HG02610 (cell line): ENCODE results near the gene GSTM5.
"Not testable (repeated sequence)": the region's sequence is repeated elsewhere in the genome, so short reads cannot be mapped to it uniquely, and the experiment has no call there.

ENCODE experiments used
- ATAC-seq: cut with Tn5 transposase; IDR thresholded peaks from one replicate; pipeline ENCODE4 v1.9.1; 2021; ENCODE audit warnings: mild to moderate bottlenecking, moderate library complexity; ENCODE audit not compliant: unreplicated experiment

The GSTM5 gene

GRCh38 chr1:109711593-109712320, at the start of gene GSTM5:
GSTM5 (plus strand) TSS chr1:109712251; CDS start chr1:109712313, 62 bp downstream.
- not testable (repeated sequence) for ATAC-seq

GRCh38 chr1:109664671-109665070, 47.4 kb upstream of the GSTM5 start:
- ATAC-seq: no peak

GRCh38 chr1:109667452-109668122, 44.5 kb upstream of the GSTM5 start, which contains the start of gene GSTM2:
GSTM2 (plus strand) TSS chr1:109668057; CDS start chr1:109668116, 59 bp downstream.
- peak; percentile 95 for ATAC-seq

GRCh38 chr1:109668123-109668775, 43.8 kb upstream of the GSTM5 start:
- peak; percentile 14 for ATAC-seq

- no peak for ATAC-seq
These were observed 42.7 kb upstream of the GSTM5 start for GRCh38 chr1:109669246-109669948.

DNA sequence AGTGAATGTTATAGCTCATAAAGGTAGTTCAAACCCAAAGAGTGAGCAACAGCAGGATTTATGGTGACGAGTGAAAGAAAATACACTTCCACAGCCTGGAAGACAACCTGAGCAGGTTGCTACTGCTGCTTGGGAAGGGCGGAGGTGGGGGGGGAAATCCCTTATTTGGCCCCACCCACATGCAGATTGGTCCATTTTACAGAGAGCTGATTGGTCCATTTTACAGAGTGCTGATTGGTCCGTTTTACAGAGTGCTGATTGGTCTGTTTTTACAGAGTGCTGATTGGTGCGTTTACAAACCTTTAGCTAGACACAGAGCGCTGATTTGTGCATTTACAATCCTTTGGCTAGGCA, 42.1 kb upstream of the GSTM5 start:
- not testable (repeated sequence) for ATAC-seq

DNA sequence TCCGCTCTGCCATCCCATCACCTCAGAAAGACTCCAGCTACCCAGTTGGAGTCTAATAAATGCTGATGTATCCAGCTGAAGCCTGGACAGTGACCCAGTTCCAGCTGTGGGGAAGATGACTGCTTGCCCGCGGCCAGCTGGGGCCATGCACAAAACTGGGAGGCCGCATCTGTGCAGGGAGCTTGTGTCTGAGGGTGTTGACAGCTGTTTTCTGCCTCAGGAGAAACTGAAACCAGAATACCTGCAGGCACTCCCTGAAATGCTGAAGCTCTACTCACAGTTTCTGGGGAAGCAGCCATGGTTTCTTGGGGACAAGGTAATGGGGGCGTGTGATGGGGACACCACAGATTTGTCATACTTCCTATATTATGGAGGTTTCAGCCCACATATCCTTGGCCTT, 41.0 kb upstream of the GSTM5 start:
- no peak for ATAC-seq

DNA sequence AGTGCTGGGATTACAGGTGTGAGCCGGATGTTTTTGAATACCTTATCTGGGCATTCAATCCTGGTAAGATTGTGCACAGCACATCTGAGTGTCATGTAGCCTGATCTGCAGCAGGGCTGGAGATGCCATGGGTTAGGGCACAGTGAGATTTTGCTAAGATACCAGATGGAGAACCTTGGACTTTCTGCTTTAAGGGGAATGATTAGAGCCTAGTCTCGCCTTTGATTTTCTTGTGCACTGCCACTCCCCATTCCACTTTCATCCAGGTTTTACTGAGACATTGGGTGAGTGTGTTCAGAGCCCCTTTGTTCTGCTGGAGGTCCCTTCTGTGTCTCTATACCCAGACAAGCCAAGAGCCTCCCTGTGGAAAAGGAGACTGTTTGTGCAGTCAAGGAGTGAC, 38.2 kb upstream of the GSTM5 start:
- not testable (repeated sequence) for ATAC-seq

GRCh38 chr1:109676683-109677381, 35.2 kb upstream of the GSTM5 start:
- ATAC-seq: not testable (repeated sequence)

- ATAC-seq: no peak
These were observed 34.6 kb upstream of the GSTM5 start for GRCh38 chr1:109677459-109677858.

- not testable (repeated sequence) for ATAC-seq
These were observed 33.4 kb upstream of the GSTM5 start for GRCh38 chr1:109678637-109679036.

DNA sequence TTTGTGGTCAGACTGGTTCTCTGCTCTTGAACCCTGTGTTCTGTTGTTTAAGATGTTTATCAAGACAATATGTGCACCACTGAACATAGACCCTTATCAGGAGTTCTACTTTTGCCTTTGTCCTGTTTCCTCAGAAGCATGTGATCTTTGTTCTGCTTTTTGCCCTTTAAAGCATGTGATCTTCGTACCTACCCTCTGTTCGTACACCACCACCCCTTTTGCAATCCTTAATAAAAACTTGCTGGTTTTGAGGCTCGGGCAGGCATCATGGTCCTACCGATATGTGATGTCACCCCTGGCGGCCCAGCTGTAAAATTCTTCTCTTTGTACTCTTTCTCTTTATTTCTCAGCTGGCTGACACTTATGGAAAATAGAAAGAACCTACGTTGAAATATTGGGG, 27.3 kb upstream of the GSTM5 start:
- not testable (repeated sequence) for ATAC-seq

DNA sequence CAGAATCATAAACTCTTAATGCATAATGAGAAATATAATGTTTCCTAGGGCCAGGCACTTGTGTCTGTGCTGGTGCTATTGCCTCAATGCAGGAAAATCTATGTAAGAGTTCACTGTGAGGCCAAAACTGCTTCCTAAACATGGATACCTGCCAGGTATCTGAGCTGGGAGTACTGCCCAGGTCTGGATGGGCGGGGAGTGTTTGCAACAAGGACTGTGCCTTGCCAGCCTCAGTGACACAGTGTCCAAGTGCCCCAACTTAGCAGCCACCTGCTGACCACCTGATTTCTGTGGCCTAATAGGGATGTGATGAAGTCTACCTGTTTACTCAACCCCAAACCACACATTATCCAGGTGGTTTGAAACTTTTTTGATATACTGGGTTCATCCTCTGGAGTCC, 26.7 kb upstream of the GSTM5 start:
- not testable (repeated sequence) for ATAC-seq

GRCh38 chr1:109685890-109686289, 26.2 kb upstream of the GSTM5 start:
- not testable (repeated sequence) for ATAC-seq

DNA sequence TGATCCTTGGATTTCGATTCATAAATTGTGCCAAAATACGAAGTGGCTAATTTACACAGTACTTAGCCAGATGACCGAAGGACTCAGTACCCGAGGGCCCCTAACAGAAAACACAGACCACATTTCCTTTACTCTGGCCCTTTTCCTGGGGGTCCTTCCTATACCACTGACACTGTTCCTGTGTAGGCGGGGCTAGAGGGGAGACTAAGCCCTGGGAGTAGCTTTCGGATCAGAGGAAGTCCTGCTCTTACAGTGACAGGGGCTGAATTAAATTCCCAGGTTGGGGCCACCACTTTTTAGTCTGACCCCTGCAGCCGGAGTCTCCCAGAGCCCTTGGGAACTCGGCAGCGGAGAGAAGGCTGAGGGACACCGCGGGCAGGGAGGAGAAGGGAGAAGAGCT, 24.9 kb upstream of the GSTM5 start:
- ATAC-seq: peak; percentile 13

- peak; percentile 96 for ATAC-seq
These were observed 24.2 kb upstream of the GSTM5 start, which contains the start of gene GSTM1 for GRCh38 chr1:109687641-109688499. GSTM1 (plus strand) TSS chr1:109687817; CDS start chr1:109687874, 57 bp downstream.

GRCh38 chr1:109689844-109690405, 22.1 kb upstream of the GSTM5 start:
- no peak for ATAC-seq

DNA sequence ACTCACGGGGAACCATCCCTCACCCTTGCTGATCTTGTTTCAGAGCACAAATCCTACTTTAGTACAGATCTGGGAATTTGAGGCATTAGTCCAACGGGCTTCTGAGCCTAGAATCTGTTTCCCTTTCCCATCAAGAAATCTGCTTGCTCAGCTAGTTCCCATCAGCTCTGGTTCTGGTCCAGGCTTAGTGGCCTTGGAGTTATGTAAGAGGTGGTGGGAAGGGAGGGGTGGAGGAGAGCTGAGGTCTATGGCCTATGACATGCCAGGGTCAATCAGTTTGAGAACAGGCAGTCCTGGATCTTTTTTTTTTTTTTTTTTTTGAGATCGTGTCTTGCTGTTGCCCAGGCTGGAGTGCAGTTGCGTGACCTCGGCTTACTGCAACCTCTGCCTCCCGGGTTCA, 20.3 kb upstream of the GSTM5 start:
- ATAC-seq: no peak

DNA sequence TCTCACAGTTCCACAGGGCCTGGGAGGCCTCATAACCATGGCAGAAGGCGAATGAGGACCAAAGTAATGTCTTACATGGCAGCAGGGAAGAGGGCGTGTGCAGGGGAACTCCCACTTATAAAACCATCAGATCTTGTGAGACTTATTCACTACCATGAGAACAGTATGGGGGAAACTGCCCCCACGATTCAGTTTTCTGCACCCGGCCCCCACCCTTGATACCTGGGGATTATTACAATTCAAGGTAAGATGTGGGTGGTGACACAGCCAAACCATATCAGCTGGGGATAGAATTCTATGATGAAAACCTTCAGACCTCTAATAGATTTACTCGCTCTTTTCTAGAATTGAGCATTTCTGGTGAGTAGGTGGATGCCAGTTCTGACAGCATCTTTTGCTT, 17.7 kb upstream of the GSTM5 start:
- ATAC-seq: not testable (repeated sequence)
